ENCODE results near the gene TNIK. TPM values are rescaled to one million over a fixed set of nuclear protein-coding genes. Genes with fewer than 3 reads are reported as not detected.

TNIK gene
- total RNA-seq, 1 experiment from 2014 or later, result 7.0 TPM

- Histone ChIP-seq H3K27me3 (ENCODE audit: low read length) (no peaks in the 10 kb centered on the region), H2AFZ (ENCODE audit: low read length) (no peak overlapping the region), H3K4me3 (ENCODE audit: low read length) (no peak overlapping the region; the same call in 1 of the 2 replicates), H4K20me1 (ENCODE audit: low read length) (no peaks in the 10 kb centered on the region), H3K4me1 (ENCODE audit: insufficient read depth, low read length) (peaks cover 21% of the 10 kb centered on the region), H3K79me2 (ENCODE audit: low read length) (no peaks in the 10 kb centered on the region), H3K27ac (ENCODE audit: low read length) (peak overlapping the region; percentile 60), H3K9me3 (ENCODE audit: low read length) (no peaks in the 10 kb centered on the region), H3K36me3 (ENCODE audit: low read depth, low read length) (no peaks in the 10 kb centered on the region), H3K9ac (ENCODE audit: low read length) (no peak overlapping the region), H3K9me2 (replicated peaks; ENCODE audit: low read length) (no peaks in the 10 kb centered on the region), H3K4me2 (ENCODE audit: low read length) (peak overlapping the region; percentile 52), H3F3A (ENCODE audit: low read length, unreplicated experiment) (no peaks in the 10 kb centered on the region)
- CTCF ChIA-PET, result interaction anchor here (0.6 to 1.1 kb wide), 4 partner anchors 9 to 1219 kb away, joined by 3 to 7 read pairs (median 4); no protein-coding TSS in a partner anchor
- ATAC-seq, result peak; percentile 91
- peak; percentile 99 for DNase-seq
- intact Hi-C loops (cut with micrococcal nuclease), result no loop called here
- BruUV-seq (replicated peaks), result no TSS peak
- POLR2A ChIA-PET (ENCODE audit: unreplicated experiment), result interaction anchor here (0.5 to 0.7 kb wide), 5 partner anchors 37 to 363 kb away, joined by 3 to 7 read pairs (median 5); partner anchors contain the start of gene PLD1
- TF ChIP-seq EZH2phosphoT487 (IDR thresholded peaks at IDR 0.05; ENCODE audit: borderline replicate concordance, low read length), result no peak
- TF ChIP-seq CTCF (conservative IDR thresholded peaks at IDR 0.05; ENCODE audit: low read depth, low read length), result no peak
- no peak for TF ChIP-seq EZH2 (IDR thresholded peaks at IDR 0.05; ENCODE audit: low read length, unreplicated experiment)
Observed at GRCh38 chr3:171446801-171447578, 13.2 kb downstream of the TNIK start.

GRCh38 chr3:171446301-171446700, 13.9 kb downstream of the TNIK start:
- DNase-seq, result no peak
- CTCF ChIA-PET, result no interaction called here
- Histone ChIP-seq H3K4me1 (ENCODE audit: insufficient read depth, low read length) (peaks cover 21% of the 10 kb centered on the region), H3K9me2 (replicated peaks; ENCODE audit: low read length) (no peaks in the 10 kb centered on the region), H3F3A (ENCODE audit: low read length, unreplicated experiment) (no peaks in the 10 kb centered on the region), H4K20me1 (ENCODE audit: low read length) (no peaks in the 10 kb centered on the region), H3K9me3 (ENCODE audit: low read length) (no peaks in the 10 kb centered on the region), H3K4me3 (ENCODE audit: low read length) (no peak overlapping the region), H3K27me3 (ENCODE audit: low read length) (no peaks in the 10 kb centered on the region), H3K9ac (ENCODE audit: low read length) (no peak overlapping the region), H3K36me3 (ENCODE audit: low read depth, low read length) (no peaks in the 10 kb centered on the region), H2AFZ (ENCODE audit: low read length) (no peak overlapping the region), H3K79me2 (ENCODE audit: low read length) (no peaks in the 10 kb centered on the region), H3K4me2 (ENCODE audit: low read length) (no peak overlapping the region), H3K27ac (ENCODE audit: low read length) (no peak overlapping the region)
- ATAC-seq, result no peak
- no TSS peak for BruUV-seq (replicated peaks)
- intact Hi-C loops (cut with micrococcal nuclease), result no loop called here
- TF ChIP-seq EZH2phosphoT487 (IDR thresholded peaks at IDR 0.05; ENCODE audit: borderline replicate concordance, low read length), result no peak
- no peak for TF ChIP-seq EZH2 (IDR thresholded peaks at IDR 0.05; ENCODE audit: low read length, unreplicated experiment)
- no peak for TF ChIP-seq CTCF (conservative IDR thresholded peaks at IDR 0.05; ENCODE audit: low read depth, low read length)
- POLR2A ChIA-PET (ENCODE audit: unreplicated experiment), result no interaction called here

DNA sequence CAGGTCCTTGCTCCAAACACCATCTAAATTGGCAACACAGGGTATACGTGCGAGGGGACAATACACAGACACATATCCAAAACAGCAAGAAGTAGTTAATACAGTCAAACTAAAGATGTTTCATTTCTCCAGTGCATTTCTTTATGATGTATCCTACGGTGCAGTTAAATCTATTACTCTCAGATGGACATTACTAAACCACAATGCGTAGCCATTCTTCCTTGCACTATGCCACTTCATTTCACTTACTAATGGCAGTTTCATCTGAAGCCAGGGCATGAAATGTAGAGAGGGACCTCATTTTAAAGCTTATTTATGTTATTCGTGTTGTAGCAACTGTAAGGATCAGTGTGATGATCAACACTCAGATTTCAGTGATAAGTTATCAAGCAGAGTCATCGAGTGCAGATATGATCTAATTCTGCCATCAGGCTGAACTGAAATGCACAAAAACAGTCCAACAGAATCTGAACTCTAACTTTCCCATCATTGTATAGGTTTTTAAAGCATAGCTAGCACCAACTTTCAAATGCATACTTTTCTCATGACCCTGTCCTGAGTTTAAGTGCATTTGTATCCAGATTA, 14.5 kb downstream of the TNIK start:
- Histone ChIP-seq H3K27me3 (ENCODE audit: low read length) (no peaks in the 10 kb centered on the region), H3K79me2 (ENCODE audit: low read length) (no peaks in the 10 kb centered on the region), H3F3A (ENCODE audit: low read length, unreplicated experiment) (no peaks in the 10 kb centered on the region), H2AFZ (ENCODE audit: low read length) (no peak overlapping the region), H3K36me3 (ENCODE audit: low read depth, low read length) (no peaks in the 10 kb centered on the region), H3K27ac (ENCODE audit: low read length) (no peak overlapping the region), H3K4me3 (ENCODE audit: low read length) (no peak overlapping the region), H3K9ac (ENCODE audit: low read length) (no peak overlapping the region), H3K9me2 (replicated peaks; ENCODE audit: low read length) (no peaks in the 10 kb centered on the region), H3K4me2 (ENCODE audit: low read length) (no peak overlapping the region), H3K4me1 (ENCODE audit: insufficient read depth, low read length) (peaks cover 21% of the 10 kb centered on the region), H3K9me3 (ENCODE audit: low read length) (no peaks in the 10 kb centered on the region), H4K20me1 (ENCODE audit: low read length) (no peaks in the 10 kb centered on the region)
- ATAC-seq (no peak), DNase-seq (no peak)
- ChIA-PET POLR2A (ENCODE audit: unreplicated experiment) (no interaction called here), CTCF (no interaction called here)
- no TSS peak for BruUV-seq (replicated peaks)
- intact Hi-C loops (cut with micrococcal nuclease), result no loop called here
- TF ChIP-seq CTCF (conservative IDR thresholded peaks at IDR 0.05; ENCODE audit: low read depth, low read length) (no peak), EZH2phosphoT487 (IDR thresholded peaks at IDR 0.05; ENCODE audit: borderline replicate concordance, low read length) (no peak), EZH2 (IDR thresholded peaks at IDR 0.05; ENCODE audit: low read length, unreplicated experiment) (no peak)
